22Rv1 (cell line): ENCODE data around the gene LRBA.

Source experiments
- H3K27ac ChIP-seq: fragments of 450-650 bp; 2 replicates; pipeline ENCODE4 v1.5.1; 2017
- ZFX ChIP-seq: fragments of 450-650 bp; IDR thresholded peaks from 2 replicates; pipeline ENCODE4 v1.6.1; 2017; ENCODE audit warnings: antibody characterized with exemption, borderline replicate concordance
- TF ChIP-seq, protein P1 (sequence below): fragments of 450-650 bp; IDR thresholded peaks from 2 replicates; pipeline ENCODE4 v1.5.1; 2017; ENCODE audit warnings: mild to moderate bottlenecking

The LRBA gene

DNA sequence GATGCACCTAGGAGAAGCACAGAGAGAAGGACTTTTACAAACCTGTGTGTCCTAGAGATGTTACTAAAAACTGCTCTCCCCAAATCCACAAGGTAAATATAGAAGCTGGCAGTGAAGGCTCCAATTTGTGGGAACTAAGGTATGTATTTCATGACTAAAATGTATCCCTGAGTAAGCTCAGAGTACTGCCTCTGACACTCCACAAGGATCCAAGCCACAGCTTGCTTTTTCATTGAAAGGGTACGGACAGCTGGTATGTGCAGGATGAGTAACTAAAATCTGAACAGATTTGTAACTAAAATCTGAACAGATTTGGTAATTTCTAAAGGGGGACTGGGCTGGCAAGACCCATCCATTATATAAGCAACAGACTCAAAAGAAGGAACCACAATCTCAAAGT, 749.3 kb downstream of the LRBA start:
- no peak overlapping the region for H3K27ac ChIP-seq
- TF ChIP-seq, protein P1, sequence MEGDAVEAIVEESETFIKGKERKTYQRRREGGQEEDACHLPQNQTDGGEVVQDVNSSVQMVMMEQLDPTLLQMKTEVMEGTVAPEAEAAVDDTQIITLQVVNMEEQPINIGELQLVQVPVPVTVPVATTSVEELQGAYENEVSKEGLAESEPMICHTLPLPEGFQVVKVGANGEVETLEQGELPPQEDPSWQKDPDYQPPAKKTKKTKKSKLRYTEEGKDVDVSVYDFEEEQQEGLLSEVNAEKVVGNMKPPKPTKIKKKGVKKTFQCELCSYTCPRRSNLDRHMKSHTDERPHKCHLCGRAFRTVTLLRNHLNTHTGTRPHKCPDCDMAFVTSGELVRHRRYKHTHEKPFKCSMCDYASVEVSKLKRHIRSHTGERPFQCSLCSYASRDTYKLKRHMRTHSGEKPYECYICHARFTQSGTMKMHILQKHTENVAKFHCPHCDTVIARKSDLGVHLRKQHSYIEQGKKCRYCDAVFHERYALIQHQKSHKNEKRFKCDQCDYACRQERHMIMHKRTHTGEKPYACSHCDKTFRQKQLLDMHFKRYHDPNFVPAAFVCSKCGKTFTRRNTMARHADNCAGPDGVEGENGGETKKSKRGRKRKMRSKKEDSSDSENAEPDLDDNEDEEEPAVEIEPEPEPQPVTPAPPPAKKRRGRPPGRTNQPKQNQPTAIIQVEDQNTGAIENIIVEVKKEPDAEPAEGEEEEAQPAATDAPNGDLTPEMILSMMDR: no peak
- no peak for TF ChIP-seq ZFX

DNA sequence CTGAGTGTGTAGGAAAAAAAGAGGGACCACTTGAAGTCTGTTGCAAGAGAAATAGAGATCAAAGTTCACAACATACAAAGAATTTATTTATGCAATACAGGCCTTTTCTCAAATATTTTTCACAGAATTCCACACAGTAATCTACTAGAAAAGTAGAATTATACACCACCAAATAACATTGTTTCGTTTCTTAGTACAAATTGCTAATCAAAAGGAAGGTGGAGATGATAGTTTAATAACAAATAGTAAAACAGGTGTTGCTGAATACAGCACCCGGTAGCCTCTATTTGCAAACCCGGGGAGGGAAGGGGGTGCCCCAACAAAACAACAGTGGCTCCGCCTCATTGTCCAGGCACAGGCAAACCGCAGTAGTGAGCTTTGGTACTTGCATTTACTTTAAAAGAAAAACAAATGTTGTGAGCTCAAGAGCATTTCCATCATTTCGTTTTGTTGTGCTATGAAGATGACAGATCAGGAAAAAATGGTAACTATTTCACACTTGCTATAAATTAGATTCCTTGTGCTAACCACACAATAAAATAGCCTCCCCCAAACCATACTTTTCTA, 750.4 kb downstream of the LRBA start:
- TF ChIP-seq ZFX: no peak
- TF ChIP-seq, protein P1: no peak
- no peak overlapping the region for H3K27ac ChIP-seq

DNA sequence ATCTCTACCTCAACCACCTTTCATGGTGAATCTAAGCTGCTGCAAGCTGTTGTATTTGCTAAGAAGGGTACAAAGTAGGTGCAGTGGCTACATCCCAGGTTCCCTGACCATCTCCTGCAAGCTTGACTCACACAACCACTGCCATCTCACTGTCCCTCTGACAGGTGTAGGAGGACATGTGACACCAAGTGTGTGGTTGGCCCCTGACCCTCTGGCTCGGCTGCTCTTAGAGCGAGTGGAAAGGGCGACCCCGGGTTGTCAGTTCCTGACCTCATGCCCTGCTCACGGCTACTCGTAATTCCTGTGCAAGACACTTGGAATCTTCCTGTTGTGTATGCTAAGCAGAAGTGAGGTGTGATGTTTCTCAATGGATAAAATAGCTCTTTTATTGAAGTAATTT, 752.5 kb downstream of the LRBA start:
- no peak for TF ChIP-seq ZFX
- TF ChIP-seq, protein P1: no peak

DNA sequence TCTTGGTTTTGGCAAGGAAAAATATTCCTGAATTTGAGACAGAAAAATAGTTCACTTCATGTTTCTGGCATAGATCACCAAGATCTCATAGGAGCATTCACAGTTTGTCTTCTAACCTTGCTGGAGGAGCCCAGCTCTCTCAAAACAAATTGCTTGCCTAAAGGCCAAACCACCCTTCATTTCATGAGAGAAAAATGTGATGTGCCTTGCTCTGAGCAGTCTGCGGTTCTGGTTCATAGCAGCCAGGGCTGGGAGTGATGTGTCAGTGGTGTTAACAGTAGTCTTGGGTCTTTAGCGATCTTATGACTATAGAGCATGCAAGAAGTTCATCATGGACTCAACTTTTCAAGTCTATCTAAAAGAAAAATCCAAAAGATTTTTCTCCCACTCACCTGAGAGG, 753.5 kb downstream of the LRBA start:
- no peak for TF ChIP-seq ZFX
- TF ChIP-seq, protein P1: no peak
- no peak overlapping the region for H3K27ac ChIP-seq

More for the DNA sequence above, 752.5 kb downstream of the LRBA start:
- H3K27ac ChIP-seq: no peak overlapping the region

DNA sequence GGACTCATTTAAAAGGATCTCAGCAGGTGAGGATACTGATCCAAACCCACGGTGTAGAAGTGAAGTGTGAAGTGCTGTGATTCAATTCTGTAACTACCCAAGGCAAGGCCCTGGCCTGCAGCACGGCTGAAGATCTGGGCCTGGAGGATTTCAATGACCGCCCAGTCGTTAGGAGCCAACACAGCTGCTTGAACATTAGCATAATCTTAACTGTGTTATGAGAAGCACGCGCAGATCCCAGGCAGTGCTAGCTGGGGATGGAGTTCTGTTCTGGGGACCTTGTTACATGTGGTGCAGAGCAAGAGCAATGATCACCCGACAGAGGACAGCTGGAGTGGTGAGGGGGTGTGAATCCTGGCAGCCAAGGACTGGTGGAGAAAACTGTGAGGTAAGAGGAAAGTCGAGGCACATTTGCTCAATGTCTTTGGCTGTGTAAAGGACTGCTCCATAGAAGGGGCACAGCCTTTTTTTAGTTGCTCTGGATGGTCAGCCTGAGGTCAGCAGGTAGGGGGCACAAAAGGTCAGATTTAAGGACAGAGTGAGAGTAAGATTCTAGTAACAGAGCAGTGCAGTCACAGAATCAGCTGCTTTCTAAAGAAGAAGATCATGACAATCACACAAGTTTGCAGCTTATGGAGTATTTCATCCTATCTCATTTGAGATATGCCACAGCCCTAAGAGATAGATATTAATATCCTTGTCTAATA, 755.1 kb downstream of the LRBA start:
- no peak overlapping the region for H3K27ac ChIP-seq
- no peak for TF ChIP-seq ZFX
- TF ChIP-seq, protein P1: no peak

DNA sequence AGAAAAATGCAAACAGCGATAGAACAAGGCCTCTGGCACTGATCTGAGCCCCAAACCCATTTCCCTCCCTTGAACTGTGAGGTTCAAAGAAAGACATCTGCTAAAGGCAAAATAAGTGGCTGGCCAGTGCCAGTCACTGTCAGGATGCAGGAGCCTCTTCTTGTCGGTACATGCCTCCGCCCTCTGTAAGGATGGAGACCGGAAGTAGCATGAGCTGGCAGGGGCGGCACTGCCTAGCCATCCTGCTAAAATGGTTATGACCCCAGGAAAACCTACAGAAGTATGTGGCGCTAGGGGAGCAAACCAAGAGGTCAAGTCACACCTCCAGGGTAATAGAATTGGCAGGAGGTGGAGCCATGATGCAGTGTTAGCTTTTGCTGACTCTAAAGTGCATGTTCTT, 756.5 kb downstream of the LRBA start:
- no peak overlapping the region for H3K27ac ChIP-seq
- TF ChIP-seq, protein P1: no peak
- TF ChIP-seq ZFX: no peak
